Peyer's patch (tissue), 4 donors: ENCODE data around the gene C1orf94.

Experiments
- CTCF ChIP-seq, 6 experiments: fragments of 450-650 bp in 4 of 6; fragments of 200-600 bp in 2 of 6; sonication (generic) in 1 of 6; IDR thresholded peaks; one replicate each; pipeline ENCODE4 v1.5.1; 2017 to 2019; ENCODE audit warnings: antibody characterized with exemption in 6 of 6, mild to moderate bottlenecking in 3 of 6, moderate library complexity in 1 of 6
- POLR2A ChIP-seq, 2 donors: fragments of 450-650 bp; IDR thresholded peaks; one replicate each; pipeline ENCODE4 v1.5.1; 2017; ENCODE audit warnings: antibody characterized with exemption in 2 of 2, mild to moderate bottlenecking in 2 of 2, moderate library complexity in 2 of 2

- TF ChIP-seq CTCF (IDR thresholded peaks at IDR 0.05) (no peak), POLR2A (IDR thresholded peaks at IDR 0.05) (no peak)
Measured at GRCh38 chr1:34155860-34156259, 20.8 kb upstream of the C1orf94 start.
